SK-N-SH treated with all-trans-retinoic acid at 6 μM for 48 hours (cell line): ENCODE results near the gene SCYGR3.

Experiments
- ATAC-seq: fragments of 200-7000 bp; cut with Tn5 transposase; 3 replicates; pipeline ENCODE4 v1.9.1; 2020; ENCODE audit warnings: mild to moderate bottlenecking, moderate library complexity
- ARNTL ChIP-seq: fragments of 450-650 bp; formaldehyde crosslinking; IDR thresholded peaks from 2 replicates; pipeline ENCODE4 v1.5.0; 2020; ENCODE audit warnings: low read depth, mild to moderate bottlenecking, moderate library complexity, borderline replicate concordance
- BACH2 ChIP-seq: fragments of 250-450 bp; sonication (Bioruptor Pico); IDR thresholded peaks from 2 replicates; pipeline ENCODE4 v1.9.0; 2021; ENCODE audit warnings: mild to moderate bottlenecking, borderline replicate concordance
- CSDC2 ChIP-seq: fragments of 250-450 bp; sonication (Bioruptor Pico); IDR thresholded peaks from 2 replicates; pipeline ENCODE4 v1.5.0; 2020; ENCODE audit warnings: mild to moderate bottlenecking, moderate library complexity
- ESRRG ChIP-seq: fragments of 250-450 bp; sonication (Bioruptor Pico); IDR thresholded peaks from 2 replicates; pipeline ENCODE4 v1.6.1; 2021; ENCODE audit warnings: mild to moderate bottlenecking
- GLIS3 ChIP-seq: fragments of 250-450 bp; sonication (Bioruptor Pico); IDR thresholded peaks from 2 replicates; pipeline ENCODE4 v1.5.0; 2020; ENCODE audit warnings: mild to moderate bottlenecking, moderate library complexity
- ISL1 ChIP-seq: fragments of 250-450 bp; sonication (Bioruptor Pico); IDR thresholded peaks from 2 replicates; pipeline ENCODE4 v2.1.2; 2022; ENCODE audit warnings: mild to moderate bottlenecking, moderate library complexity
- OSR1 ChIP-seq: fragments of 250-450 bp; sonication (Bioruptor Pico); IDR thresholded peaks from 2 replicates; pipeline ENCODE4 v1.8.0; 2022; ENCODE audit warnings: moderate library complexity, mild to moderate bottlenecking, inconsistent platforms
- PPARA ChIP-seq: fragments of 250-450 bp; sonication (Bioruptor Pico); IDR thresholded peaks from 2 replicates; pipeline ENCODE4 v1.5.0; 2020; ENCODE audit warnings: mild to moderate bottlenecking, borderline replicate concordance
- RARB ChIP-seq: fragments of 250-450 bp; sonication (Bioruptor Pico); IDR thresholded peaks from 2 replicates; pipeline ENCODE4 v1.8.0; 2021; ENCODE audit warnings: mild to moderate bottlenecking, moderate library complexity
- SNAI2 ChIP-seq: fragments of 250-450 bp; sonication (Bioruptor Pico); IDR thresholded peaks from 2 replicates; pipeline ENCODE4 v1.5.0; 2020; ENCODE audit warnings: mild to moderate bottlenecking, moderate library complexity
- TOX ChIP-seq: fragments of 250-450 bp; sonication (Bioruptor Pico); IDR thresholded peaks from 2 replicates; pipeline ENCODE4 v1.8.0; 2021; ENCODE audit warnings: mild to moderate bottlenecking, moderate library complexity, borderline replicate concordance
- ZC3H10 ChIP-seq: fragments of 250-450 bp; sonication (Bioruptor Pico); IDR thresholded peaks from 2 replicates; pipeline ENCODE4 v1.5.1; 2021; ENCODE audit warnings: mild to moderate bottlenecking, moderate library complexity
- ZFP3 ChIP-seq: fragments of 250-450 bp; sonication (Bioruptor Pico); IDR thresholded peaks from 2 replicates; pipeline ENCODE4 v1.5.0; 2020; ENCODE audit warnings: mild to moderate bottlenecking, moderate library complexity
- ZFP30 ChIP-seq: fragments of 450-650 bp; formaldehyde crosslinking; IDR thresholded peaks from 2 replicates; pipeline ENCODE4 v1.5.0; 2022; ENCODE audit warnings: mild to moderate bottlenecking, moderate library complexity
- ZNF565 ChIP-seq: fragments of 450-650 bp; formaldehyde crosslinking; conservative IDR thresholded peaks from 2 replicates; pipeline ENCODE4 v1.5.0; 2020; ENCODE audit warnings: low read depth, mild to moderate bottlenecking, moderate library complexity
- ZNF70 ChIP-seq: fragments of 450-650 bp; formaldehyde crosslinking; IDR thresholded peaks from 2 replicates; pipeline ENCODE4 v1.5.0; 2020; ENCODE audit warnings: mild to moderate bottlenecking, moderate library complexity
- ZNF8 ChIP-seq: fragments of 450-650 bp; formaldehyde crosslinking; IDR thresholded peaks from 2 replicates; pipeline ENCODE4 v1.5.0; 2020; ENCODE audit warnings: mild to moderate bottlenecking, moderate library complexity
- TF ChIP-seq, protein P1 (sequence below): fragments of 250-450 bp; sonication (Bioruptor Pico); IDR thresholded peaks from 2 replicates; pipeline ENCODE4 v1.5.1; 2020; ENCODE audit warnings: low read depth, mild to moderate bottlenecking, moderate library complexity
- TF ChIP-seq, protein P2 (sequence below): fragments of 250-450 bp; sonication (Bioruptor Pico); IDR thresholded peaks from 2 replicates; pipeline ENCODE4 v1.5.1; 2021; ENCODE audit warnings: mild to moderate bottlenecking, moderate library complexity
- TF ChIP-seq, protein P3 (sequence below): fragments of 250-450 bp; sonication (Bioruptor Pico); IDR thresholded peaks from 2 replicates; pipeline ENCODE4 v1.8.0; 2021; ENCODE audit warnings: low read depth, mild to moderate bottlenecking, moderate library complexity, borderline replicate concordance
- TF ChIP-seq, protein P4 (sequence below): fragments of 250-450 bp; sonication (Bioruptor Pico); IDR thresholded peaks from 2 replicates; pipeline ENCODE4 v1.5.0; 2020; ENCODE audit warnings: mild to moderate bottlenecking, moderate library complexity

SCYGR3 gene

DNA sequence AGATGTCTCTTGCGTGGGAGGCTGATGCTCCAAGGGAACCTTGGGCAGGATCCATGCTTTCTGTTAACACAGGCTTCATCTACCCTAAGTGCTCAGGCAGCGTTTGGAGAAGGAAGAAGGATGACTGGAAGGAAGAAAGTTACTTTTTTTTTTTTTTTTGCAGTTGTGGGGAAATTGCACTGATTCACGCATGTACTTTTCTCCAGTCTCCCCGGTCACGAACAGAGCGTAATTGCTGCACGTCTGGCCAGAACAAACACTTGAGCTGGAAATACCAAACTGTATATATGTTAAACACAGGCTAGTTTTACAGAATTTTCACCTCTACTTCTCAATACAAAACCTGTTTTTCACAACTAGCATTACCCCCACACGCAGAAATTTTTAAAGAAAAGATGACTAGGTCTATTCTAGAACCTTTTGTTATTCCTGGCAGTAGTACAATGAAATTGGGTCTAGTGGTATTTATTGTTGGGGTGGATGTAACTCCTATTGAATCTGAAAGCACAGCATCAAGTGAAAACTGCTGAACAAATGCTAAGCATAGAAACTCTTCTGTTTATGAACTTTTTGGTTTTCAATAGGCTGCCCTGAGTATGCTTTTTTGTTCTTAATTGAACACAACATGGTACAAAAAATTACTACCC is 42.7 kb upstream of the SCYGR3 start:
- TF ChIP-seq, protein P1, sequence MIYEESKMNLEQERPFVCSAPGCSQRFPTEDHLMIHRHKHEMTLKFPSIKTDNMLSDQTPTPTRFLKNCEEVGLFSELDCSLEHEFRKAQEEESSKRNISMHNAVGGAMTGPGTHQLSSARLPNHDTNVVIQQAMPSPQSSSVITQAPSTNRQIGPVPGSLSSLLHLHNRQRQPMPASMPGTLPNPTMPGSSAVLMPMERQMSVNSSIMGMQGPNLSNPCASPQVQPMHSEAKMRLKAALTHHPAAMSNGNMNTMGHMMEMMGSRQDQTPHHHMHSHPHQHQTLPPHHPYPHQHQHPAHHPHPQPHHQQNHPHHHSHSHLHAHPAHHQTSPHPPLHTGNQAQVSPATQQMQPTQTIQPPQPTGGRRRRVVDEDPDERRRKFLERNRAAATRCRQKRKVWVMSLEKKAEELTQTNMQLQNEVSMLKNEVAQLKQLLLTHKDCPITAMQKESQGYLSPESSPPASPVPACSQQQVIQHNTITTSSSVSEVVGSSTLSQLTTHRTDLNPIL (CRISPR knock-in tag): no peak
- TF ChIP-seq RARB (CRISPR knock-in tag) (no peak), ESRRG (CRISPR knock-in tag) (no peak), BACH2 (CRISPR knock-in tag) (no peak), TOX (CRISPR knock-in tag) (no peak), ZNF8 (CRISPR knock-in tag) (no peak), CSDC2 (CRISPR knock-in tag) (no peak), GLIS3 (CRISPR knock-in tag) (no peak), ZFP30 (no peak), ARNTL (CRISPR knock-in tag) (no peak), ZNF70 (CRISPR knock-in tag) (no peak), ZC3H10 (CRISPR knock-in tag) (no peak)
- TF ChIP-seq, protein P2, sequence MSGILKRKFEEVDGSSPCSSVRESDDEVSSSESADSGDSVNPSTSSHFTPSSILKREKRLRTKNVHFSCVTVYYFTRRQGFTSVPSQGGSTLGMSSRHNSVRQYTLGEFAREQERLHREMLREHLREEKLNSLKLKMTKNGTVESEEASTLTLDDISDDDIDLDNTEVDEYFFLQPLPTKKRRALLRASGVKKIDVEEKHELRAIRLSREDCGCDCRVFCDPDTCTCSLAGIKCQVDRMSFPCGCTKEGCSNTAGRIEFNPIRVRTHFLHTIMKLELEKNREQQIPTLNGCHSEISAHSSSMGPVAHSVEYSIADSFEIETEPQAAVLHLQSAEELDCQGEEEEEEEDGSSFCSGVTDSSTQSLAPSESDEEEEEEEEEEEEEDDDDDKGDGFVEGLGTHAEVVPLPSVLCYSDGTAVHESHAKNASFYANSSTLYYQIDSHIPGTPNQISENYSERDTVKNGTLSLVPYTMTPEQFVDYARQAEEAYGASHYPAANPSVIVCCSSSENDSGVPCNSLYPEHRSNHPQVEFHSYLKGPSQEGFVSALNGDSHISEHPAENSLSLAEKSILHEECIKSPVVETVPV (CRISPR knock-in tag): no peak
- TF ChIP-seq, protein P3, sequence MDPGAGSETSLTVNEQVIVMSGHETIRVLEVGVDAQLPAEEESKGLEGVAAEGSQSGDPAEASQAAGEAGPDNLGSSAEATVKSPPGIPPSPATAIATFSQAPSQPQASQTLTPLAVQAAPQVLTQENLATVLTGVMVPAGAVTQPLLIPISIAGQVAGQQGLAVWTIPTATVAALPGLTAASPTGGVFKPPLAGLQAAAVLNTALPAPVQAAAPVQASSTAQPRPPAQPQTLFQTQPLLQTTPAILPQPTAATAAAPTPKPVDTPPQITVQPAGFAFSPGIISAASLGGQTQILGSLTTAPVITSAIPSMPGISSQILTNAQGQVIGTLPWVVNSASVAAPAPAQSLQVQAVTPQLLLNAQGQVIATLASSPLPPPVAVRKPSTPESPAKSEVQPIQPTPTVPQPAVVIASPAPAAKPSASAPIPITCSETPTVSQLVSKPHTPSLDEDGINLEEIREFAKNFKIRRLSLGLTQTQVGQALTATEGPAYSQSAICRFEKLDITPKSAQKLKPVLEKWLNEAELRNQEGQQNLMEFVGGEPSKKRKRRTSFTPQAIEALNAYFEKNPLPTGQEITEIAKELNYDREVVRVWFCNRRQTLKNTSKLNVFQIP: no peak
- TF ChIP-seq, all 23 proteins: peak for 0
- no peak for ATAC-seq

DNA sequence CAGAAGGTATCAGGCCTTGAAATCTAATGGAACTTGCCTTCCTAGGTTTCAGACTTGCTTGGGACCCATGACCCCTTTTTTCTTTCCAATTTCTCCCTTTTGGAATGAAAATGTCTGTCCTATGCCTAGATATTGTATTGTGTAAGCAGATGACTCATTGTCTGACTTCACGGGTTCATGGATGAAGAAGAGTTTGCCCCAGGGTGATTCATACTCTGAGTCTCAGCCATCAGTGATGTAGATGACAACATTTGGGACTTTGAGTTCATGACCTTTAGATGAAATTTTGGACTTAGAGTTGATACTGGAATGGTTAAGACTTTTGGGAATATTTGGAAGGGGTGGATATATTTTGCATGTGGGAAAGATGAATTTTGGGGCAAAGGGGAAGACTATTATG is 40.8 kb upstream of the SCYGR3 start:
- TF ChIP-seq, protein P2 (CRISPR knock-in tag): no peak
- no peak for TF ChIP-seq GLIS3 (CRISPR knock-in tag)
- TF ChIP-seq OSR1 (CRISPR knock-in tag): no peak
- TF ChIP-seq ISL1 (CRISPR knock-in tag): no peak
- TF ChIP-seq ZNF565: no peak
- TF ChIP-seq, protein P1 (CRISPR knock-in tag): no peak
- no peak for TF ChIP-seq CSDC2 (CRISPR knock-in tag)
- no peak for TF ChIP-seq ZC3H10 (CRISPR knock-in tag)
- no peak for TF ChIP-seq ZFP30
- no peak for TF ChIP-seq TOX (CRISPR knock-in tag)
- TF ChIP-seq, protein P4, sequence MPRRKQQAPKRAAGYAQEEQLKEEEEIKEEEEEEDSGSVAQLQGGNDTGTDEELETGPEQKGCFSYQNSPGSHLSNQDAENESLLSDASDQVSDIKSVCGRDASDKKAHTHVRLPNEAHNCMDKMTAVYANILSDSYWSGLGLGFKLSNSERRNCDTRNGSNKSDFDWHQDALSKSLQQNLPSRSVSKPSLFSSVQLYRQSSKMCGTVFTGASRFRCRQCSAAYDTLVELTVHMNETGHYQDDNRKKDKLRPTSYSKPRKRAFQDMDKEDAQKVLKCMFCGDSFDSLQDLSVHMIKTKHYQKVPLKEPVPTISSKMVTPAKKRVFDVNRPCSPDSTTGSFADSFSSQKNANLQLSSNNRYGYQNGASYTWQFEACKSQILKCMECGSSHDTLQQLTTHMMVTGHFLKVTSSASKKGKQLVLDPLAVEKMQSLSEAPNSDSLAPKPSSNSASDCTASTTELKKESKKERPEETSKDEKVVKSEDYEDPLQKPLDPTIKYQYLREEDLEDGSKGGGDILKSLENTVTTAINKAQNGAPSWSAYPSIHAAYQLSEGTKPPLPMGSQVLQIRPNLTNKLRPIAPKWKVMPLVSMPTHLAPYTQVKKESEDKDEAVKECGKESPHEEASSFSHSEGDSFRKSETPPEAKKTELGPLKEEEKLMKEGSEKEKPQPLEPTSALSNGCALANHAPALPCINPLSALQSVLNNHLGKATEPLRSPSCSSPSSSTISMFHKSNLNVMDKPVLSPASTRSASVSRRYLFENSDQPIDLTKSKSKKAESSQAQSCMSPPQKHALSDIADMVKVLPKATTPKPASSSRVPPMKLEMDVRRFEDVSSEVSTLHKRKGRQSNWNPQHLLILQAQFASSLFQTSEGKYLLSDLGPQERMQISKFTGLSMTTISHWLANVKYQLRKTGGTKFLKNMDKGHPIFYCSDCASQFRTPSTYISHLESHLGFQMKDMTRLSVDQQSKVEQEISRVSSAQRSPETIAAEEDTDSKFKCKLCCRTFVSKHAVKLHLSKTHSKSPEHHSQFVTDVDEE (CRISPR knock-in tag): no peak
- peak; percentile 54; the same call in 2 of the 3 replicates for ATAC-seq

DNA sequence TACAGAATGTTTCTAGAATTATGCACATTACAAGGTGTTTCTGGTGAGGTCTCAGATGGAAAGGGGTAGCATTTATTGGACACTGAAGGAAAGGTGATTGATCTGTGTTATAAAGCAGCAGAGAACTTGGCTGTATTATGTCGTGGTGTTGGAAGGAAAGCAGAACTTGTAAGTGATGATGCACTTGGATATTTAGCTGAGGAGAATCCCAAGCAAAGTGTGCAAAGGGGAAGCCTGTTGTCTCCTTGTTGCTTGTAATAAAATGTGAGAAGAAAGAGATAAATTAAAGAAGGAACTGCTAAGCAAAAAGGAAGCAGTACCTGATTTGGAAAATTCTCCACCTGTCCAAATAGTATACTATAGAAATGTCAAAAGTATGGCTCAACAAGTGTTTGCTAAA is 39.8 kb upstream of the SCYGR3 start:
- no peak for ATAC-seq
- TF ChIP-seq ZNF8 (CRISPR knock-in tag) (no peak), ISL1 (CRISPR knock-in tag) (no peak), SNAI2 (no peak), BACH2 (CRISPR knock-in tag) (no peak), ZFP3 (CRISPR knock-in tag) (no peak), TOX (CRISPR knock-in tag) (no peak), GLIS3 (CRISPR knock-in tag) (no peak), RARB (CRISPR knock-in tag) (no peak), ZC3H10 (CRISPR knock-in tag) (no peak), ZFP30 (no peak), PPARA (no peak), ZNF70 (CRISPR knock-in tag) (no peak), OSR1 (CRISPR knock-in tag) (no peak)
- TF ChIP-seq, protein P3: no peak
- TF ChIP-seq, protein P2 (CRISPR knock-in tag): no peak
